OCI-LY3 (cell line): Measurements from ENCODE around the gene AIRE.

ENCODE experiments used
- H2AFZ ChIP-seq: fragments of 200-600, 300-600 bp; shearing (Covaris generic); 2 replicates; pipeline ENCODE4 v1.6.0; 2014; ENCODE audit warnings: antibody characterized with exemption, low read depth, low read length
- H3K27ac ChIP-seq: fragments of 200-600, 300-600 bp; sonication (generic); 2 replicates; pipeline ENCODE4 v1.5.1; 2014; ENCODE audit warnings: mild to moderate bottlenecking, low read length, moderate library complexity, mixed read lengths
- H3K27me3 ChIP-seq: fragments of 200-600, 300-600 bp; sonication (generic); 2 replicates; pipeline ENCODE4 v1.6.1; 2014; ENCODE audit warnings: low read depth, low read length, mixed read lengths
- H3K36me3 ChIP-seq: fragments of 200-600, 300-600 bp; sonication (generic); replicated peaks from 2 replicates; pipeline ENCODE3; 2014; ENCODE audit warnings: low read depth, low read length, mixed read lengths
- H3K4me1 ChIP-seq: fragments of 300-600, 200-600 bp; sonication (generic); 2 replicates; pipeline ENCODE4 v1.6.1; 2014; ENCODE audit warnings: low read length, mixed read lengths
- H3K4me2 ChIP-seq: fragments of 200-600, 300-600 bp; sonication (generic); 2 replicates; pipeline ENCODE4 v1.6.1; 2014; ENCODE audit warnings: low read length, mixed read lengths
- H3K4me3 ChIP-seq: fragments of 300-600, 200-600 bp; sonication (generic); 2 replicates; pipeline ENCODE4 v1.5.1; 2014; ENCODE audit warnings: antibody characterized with exemption, mild to moderate bottlenecking, low read length, moderate library complexity
- H3K79me2 ChIP-seq: fragments of 300-600, 200-600 bp; shearing (Covaris generic); 2 replicates; pipeline ENCODE4 v1.6.1; 2014; ENCODE audit warnings: mild to moderate bottlenecking, low read length, mixed read lengths
- H3K9ac ChIP-seq: fragments of 300-600, 200-600 bp; shearing (Covaris generic); 2 replicates; pipeline ENCODE4 v1.6.0; 2014; ENCODE audit warnings: mild to moderate bottlenecking, low read length, moderate library complexity
- H3K9me3 ChIP-seq: fragments of 200-600, 300-600 bp; shearing (Covaris generic); 2 replicates; pipeline ENCODE4 v1.6.1; 2014; ENCODE audit warnings: low read length, mixed read lengths; ENCODE audit not compliant: insufficient read depth
- H4K20me1 ChIP-seq: fragments of 200-600, 300-600 bp; sonication (generic); 2 replicates; pipeline ENCODE4 v1.6.1; 2016; ENCODE audit warnings: low read length, mixed read lengths; ENCODE audit not compliant: insufficient read depth
- CTCF ChIP-seq: fragments of 200-600, 300-600 bp; sonication (generic); IDR thresholded peaks from 2 replicates; pipeline ENCODE4 v1.5.1; 2014; ENCODE audit warnings: antibody characterized with exemption, low read length, low read depth
- EZH2phosphoT487 ChIP-seq: fragments of 200-600 bp; shearing (Covaris generic); IDR thresholded peaks from 2 replicates; pipeline ENCODE4 v1.6.1; 2018; ENCODE audit warnings: antibody characterized with exemption, mixed run types, low read depth

AIRE gene

GRCh38 chr21:44304877-44305293, 19.2 kb downstream of the AIRE start:
- Histone ChIP-seq H3K4me3 (no peak overlapping the region), H3K27me3 (no peaks in the 10 kb centered on the region), H3K36me3 (peaks cover 16% of the 10 kb centered on the region), H4K20me1 (peaks cover 56% of the 10 kb centered on the region), H3K79me2 (peaks cover 44% of the 10 kb centered on the region), H3K9ac (no peak overlapping the region), H2AFZ (no peak overlapping the region), H3K4me1 (peaks cover 16% of the 10 kb centered on the region), H3K27ac (no peak overlapping the region), H3K4me2 (no peak overlapping the region), H3K9me3 (no peaks in the 10 kb centered on the region)
- TF ChIP-seq EZH2phosphoT487, result no peak
- peak; percentile 46 for TF ChIP-seq CTCF

- no peak overlapping the region for H2AFZ ChIP-seq
- no peak for TF ChIP-seq CTCF
- TF ChIP-seq EZH2phosphoT487, result no peak
- H3K27ac ChIP-seq, result no peak overlapping the region
- H3K4me1 ChIP-seq, result peaks cover 16% of the 10 kb centered on the region
- H3K4me2 ChIP-seq, result no peak overlapping the region
- no peaks in the 10 kb centered on the region for H3K9me3 ChIP-seq
- H3K36me3 ChIP-seq, result peaks cover 16% of the 10 kb centered on the region
- peaks cover 54% of the 10 kb centered on the region for H4K20me1 ChIP-seq
- peaks cover 38% of the 10 kb centered on the region for H3K79me2 ChIP-seq
- no peaks in the 10 kb centered on the region for H3K27me3 ChIP-seq
- H3K4me3 ChIP-seq, result no peak overlapping the region
- no peak overlapping the region for H3K9ac ChIP-seq
Measured at GRCh38 chr21:44305691-44306090, 20.0 kb downstream of the AIRE start.

DNA sequence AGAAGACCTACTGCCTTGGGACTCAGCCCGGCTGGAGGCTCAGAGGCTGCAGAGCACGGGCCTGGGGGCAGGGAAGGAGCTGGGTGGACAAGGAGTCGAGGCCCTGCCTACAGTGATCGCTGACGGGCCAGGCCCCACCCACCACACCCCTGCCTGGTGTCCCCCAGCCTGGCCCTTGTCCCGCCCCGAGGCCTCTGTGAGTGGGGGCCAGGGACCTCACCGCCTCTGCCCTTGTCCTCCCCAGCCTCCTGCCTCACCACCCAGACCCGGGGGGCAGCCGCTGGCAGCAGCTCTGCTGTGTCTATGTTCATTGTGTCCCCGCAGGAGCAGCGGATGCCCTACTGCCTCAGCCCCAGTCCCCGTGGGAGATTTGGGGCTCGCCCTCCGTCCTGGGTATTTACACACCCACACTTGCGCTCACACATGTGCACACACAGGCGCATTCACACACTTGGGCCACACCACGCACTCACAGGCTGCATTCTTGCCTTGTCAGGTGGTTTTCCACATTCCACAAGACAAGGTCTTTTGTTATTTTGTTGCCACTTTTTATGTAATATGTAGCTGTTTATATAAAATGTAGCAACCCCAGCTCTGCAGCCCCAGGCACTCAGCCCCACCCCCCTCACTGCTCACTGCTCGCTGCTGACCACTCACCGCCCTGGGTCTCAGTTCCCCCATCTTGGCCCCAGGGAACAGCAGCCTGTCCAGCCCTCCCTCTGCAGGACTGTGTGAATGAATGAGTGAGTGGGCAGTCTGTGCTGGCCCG, 21.4 kb downstream of the AIRE start:
- peaks cover 39% of the 10 kb centered on the region for H4K20me1 ChIP-seq

More for the DNA sequence above, 21.4 kb downstream of the AIRE start:
- Histone ChIP-seq H3K36me3 (peaks cover 17% of the 10 kb centered on the region), H3K27me3 (no peaks in the 10 kb centered on the region), H3K4me3 (no peak overlapping the region), H3K9ac (no peak overlapping the region), H3K9me3 (no peaks in the 10 kb centered on the region), H3K79me2 (peaks cover 24% of the 10 kb centered on the region), H3K4me1 (peaks cover 2% of the 10 kb centered on the region), H3K27ac (no peak overlapping the region), H3K4me2 (no peak overlapping the region), H2AFZ (no peak overlapping the region)
- TF ChIP-seq CTCF (no peak), EZH2phosphoT487 (no peak)
